CD14-positive monocyte (primary cell): ENCODE results near the gene UTP11. TPM values are rescaled to one million over a fixed set of nuclear protein-coding genes. Genes with fewer than 3 reads are reported as not detected.

Experiments used
- DNase-seq, 3 donors: peaks; one replicate each; pipeline ENCODE4 v3.0.0-alpha.2; 2011 to 2022
- H2AFZ ChIP-seq: 2 replicates; pipeline ENCODE4 v1.6.0; 2012; ENCODE audit warnings: mild to moderate bottlenecking, low read depth, low read length, inconsistent platforms; ENCODE audit not compliant: insufficient read depth, poor library complexity, severe bottlenecking
- H3K27ac ChIP-seq, 2 donors: 1 replicate in 1 of 2; 2 replicates in 1 of 2; pipeline ENCODE4 v1.5.1; 2012 to 2013; ENCODE audit warnings: low read length in 2 of 2, control low read depth in 1 of 2, inconsistent platforms in 1 of 2, low read depth in 1 of 2, mild to moderate bottlenecking in 1 of 2
- H3K27me3 ChIP-seq, 2 donors: one replicate each; pipeline versions ENCODE4 v1.6.0 to v1.6.1; 2011 to 2013; ENCODE audit warnings: low read length in 2 of 2; ENCODE audit not compliant: control insufficient read depth in 2 of 2, insufficient read depth in 2 of 2
- H3K36me3 ChIP-seq, 2 donors: replicated peaks in 1 of 2; 1 replicate in 1 of 2; 2 replicates in 1 of 2; pipeline versions ENCODE4 v1.5.1 to v1.6.1; 2012 to 2013; ENCODE audit warnings: low read length in 2 of 2, control low read depth in 1 of 2, inconsistent platforms in 1 of 2, mild to moderate bottlenecking in 1 of 2; ENCODE audit not compliant: insufficient read depth in 2 of 2, control insufficient read depth in 1 of 2
- H3K4me1 ChIP-seq, 2 donors: 1 replicate in 1 of 2; 2 replicates in 1 of 2; pipeline versions ENCODE4 v1.5.1 to v1.6.1; 2012 to 2013; ENCODE audit warnings: low read length in 2 of 2, control low read depth in 1 of 2, inconsistent platforms in 1 of 2, mild to moderate bottlenecking in 1 of 2, moderate library complexity in 1 of 2; ENCODE audit not compliant: insufficient read depth in 2 of 2, control insufficient read depth in 1 of 2
- H3K4me2 ChIP-seq: replicated peaks from 2 replicates; pipeline ENCODE3; 2012; ENCODE audit warnings: low read length, moderate library complexity, mild to moderate bottlenecking; ENCODE audit not compliant: poor library complexity, severe bottlenecking; ENCODE audit errors: extremely low read depth
- H3K4me3 ChIP-seq, 3 experiments: fragments of 200-600 bp in 1 of 3; sonication (generic) in 1 of 3; replicated peaks in 1 of 3; 1 replicate in 2 of 3; 2 replicates in 1 of 3; pipeline ENCODE4 v1.5.1; 2011 to 2013; ENCODE audit warnings: low read length in 3 of 3, mild to moderate bottlenecking in 3 of 3, control low read depth in 2 of 3, low read depth in 2 of 3, inconsistent platforms in 1 of 3, moderate library complexity in 1 of 3
- H3K79me2 ChIP-seq: 2 replicates; pipeline ENCODE4 v1.6.0; 2012; ENCODE audit warnings: mild to moderate bottlenecking, control low read depth, inconsistent platforms, low read length, moderate library complexity; ENCODE audit not compliant: insufficient read depth
- H3K9ac ChIP-seq: 2 replicates; pipeline ENCODE4 v1.6.0; 2017; ENCODE audit warnings: low read length, mild to moderate bottlenecking; ENCODE audit not compliant: insufficient read depth, poor library complexity, severe bottlenecking
- H3K9me3 ChIP-seq, 2 donors: replicated peaks in 1 of 2; 1 replicate in 1 of 2; 2 replicates in 1 of 2; pipeline versions ENCODE4 v1.5.1 to v1.6.1; 2012 to 2013; ENCODE audit warnings: low read length in 2 of 2, control low read depth in 1 of 2; ENCODE audit not compliant: control insufficient read depth in 1 of 2, insufficient read depth in 1 of 2
- H4K20me1 ChIP-seq: 2 replicates; pipeline ENCODE4 v1.6.0; 2012; ENCODE audit warnings: mild to moderate bottlenecking, low read length, control low read depth, moderate library complexity; ENCODE audit not compliant: insufficient read depth
- H3K27ac Mint-ChIP-seq, 7 donors: one replicate each; pipeline ENCODE4 v1.8.0; 2020; ENCODE audit warnings: mild to moderate bottlenecking in 7 of 7, mixed read lengths in 7 of 7, moderate library complexity in 6 of 7, inconsistent platforms in 2 of 7
- H3K27me3 Mint-ChIP-seq, 3 donors: one replicate each; pipeline ENCODE4 v1.8.0; 2021 to 2022; ENCODE audit warnings: low read depth in 3 of 3, mild to moderate bottlenecking in 3 of 3, mixed read lengths in 3 of 3, moderate library complexity in 3 of 3, inconsistent platforms in 1 of 3
- H3K36me3 Mint-ChIP-seq, 2 donors: one replicate each; pipeline ENCODE4 v1.8.0; 2020; ENCODE audit warnings: mixed read lengths in 2 of 2, inconsistent platforms in 1 of 2, mild to moderate bottlenecking in 1 of 2
- H3K4me1 Mint-ChIP-seq: one replicate; pipeline ENCODE4 v1.8.0; 2020; ENCODE audit warnings: mild to moderate bottlenecking, mixed read lengths
- H3K4me3 Mint-ChIP-seq, 2 donors: one replicate each; pipeline ENCODE4 v1.8.0; 2020; ENCODE audit warnings: mild to moderate bottlenecking in 2 of 2, mixed read lengths in 2 of 2, moderate library complexity in 1 of 2
- H3K9me3 Mint-ChIP-seq, 7 donors: one replicate each; pipeline ENCODE4 v1.8.0; 2020 to 2022; ENCODE audit warnings: mixed read lengths in 7 of 7, mild to moderate bottlenecking in 6 of 7, moderate library complexity in 6 of 7, inconsistent platforms in 2 of 7
- WGBS: methylation state at CpG from one replicate; pipeline ENCODE4 v1.1.5; 2013; ENCODE audit warnings: missing lambda C conversion rate; ENCODE audit not compliant: insufficient coverage; 5-methylcytosine and 5-hydroxymethylcytosine counted together
- intact Hi-C, 2 donors: fragments of 100-400 bp; cut with micrococcal nuclease; formaldehyde crosslinking; loops; one replicate each; pipeline versions ENCODE4 v1.15.0 to v1.15.1; 2023
- polyA plus RNA-seq, 3 donors: library from polyadenylated mRNA; depleted of rRNA in 1 of 3; unstranded in 2 of 3; stranded (reverse) in 1 of 3; fragments of 300-500 nt in 2 of 3; fragments of >200 nt in 1 of 3; fragmentation: Illumina TruSeq in 2 of 3; gene quantifications; 1 replicate in 2 of 3; 2 replicates in 1 of 3; pipeline ENCODE4 v1.2.3, GENCODE V29; 2012 to 2021
- TF ChIP-seq, protein P1 (sequence below): fragments of 200-600 bp; IDR thresholded peaks from one replicate; pipeline ENCODE4 v1.8.0; 2022; ENCODE audit warnings: antibody characterized with exemption, mild to moderate bottlenecking

The UTP11 gene
- polyA plus RNA-seq, 3 donors = 10.9 to 26.0 (median 20.5) TPM

DNA sequence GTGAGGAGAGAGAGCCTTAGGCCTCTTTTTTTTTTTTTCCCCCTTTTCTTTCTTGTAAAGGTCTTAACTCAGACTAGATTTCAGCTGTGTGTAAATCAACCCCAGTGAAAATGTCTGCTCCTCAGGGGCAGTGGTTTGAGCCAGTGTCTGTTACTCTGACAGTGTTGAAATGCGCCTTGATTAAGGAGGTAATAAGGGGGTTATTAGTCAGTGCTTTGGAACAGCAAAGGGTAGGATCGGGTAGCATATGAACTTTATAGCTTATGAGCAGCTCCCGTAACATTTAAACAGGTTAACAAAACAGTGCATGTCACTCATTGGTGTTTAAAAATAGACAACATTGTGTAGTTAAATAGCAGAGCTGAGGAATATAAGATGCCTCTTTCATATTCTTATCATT is 10.3 kb downstream of the UTP11 start:
- H2AFZ ChIP-seq = no peak overlapping the region
- H3K4me1 Mint-ChIP-seq = peaks cover 11% of the 10 kb centered on the region
- 90% methylated on average over 2 of the region's 3 CpGs for WGBS
- no peaks in the 10 kb centered on the region for H4K20me1 ChIP-seq
- H3K9me3 ChIP-seq = no peaks in the 10 kb centered on the region
- no peak overlapping the region for H3K9ac ChIP-seq
- no peaks in the 10 kb centered on the region for H3K27me3 Mint-ChIP-seq
- no peaks in the 10 kb centered on the region for H3K27me3 ChIP-seq
- peaks cover 72 to 94% of the 10 kb centered on the region in 2 donors for H3K36me3 Mint-ChIP-seq
- no peak overlapping the region for H3K27ac Mint-ChIP-seq
- intact Hi-C loops = loop anchor here (5.0 to 10.0 kb wide), 2 partner anchors 41 to 812 kb away; no protein-coding TSS in a partner anchor
- TF ChIP-seq, protein P1, sequence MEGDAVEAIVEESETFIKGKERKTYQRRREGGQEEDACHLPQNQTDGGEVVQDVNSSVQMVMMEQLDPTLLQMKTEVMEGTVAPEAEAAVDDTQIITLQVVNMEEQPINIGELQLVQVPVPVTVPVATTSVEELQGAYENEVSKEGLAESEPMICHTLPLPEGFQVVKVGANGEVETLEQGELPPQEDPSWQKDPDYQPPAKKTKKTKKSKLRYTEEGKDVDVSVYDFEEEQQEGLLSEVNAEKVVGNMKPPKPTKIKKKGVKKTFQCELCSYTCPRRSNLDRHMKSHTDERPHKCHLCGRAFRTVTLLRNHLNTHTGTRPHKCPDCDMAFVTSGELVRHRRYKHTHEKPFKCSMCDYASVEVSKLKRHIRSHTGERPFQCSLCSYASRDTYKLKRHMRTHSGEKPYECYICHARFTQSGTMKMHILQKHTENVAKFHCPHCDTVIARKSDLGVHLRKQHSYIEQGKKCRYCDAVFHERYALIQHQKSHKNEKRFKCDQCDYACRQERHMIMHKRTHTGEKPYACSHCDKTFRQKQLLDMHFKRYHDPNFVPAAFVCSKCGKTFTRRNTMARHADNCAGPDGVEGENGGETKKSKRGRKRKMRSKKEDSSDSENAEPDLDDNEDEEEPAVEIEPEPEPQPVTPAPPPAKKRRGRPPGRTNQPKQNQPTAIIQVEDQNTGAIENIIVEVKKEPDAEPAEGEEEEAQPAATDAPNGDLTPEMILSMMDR = no peak
- peaks cover 1% of the 10 kb centered on the region for H3K79me2 ChIP-seq
- H3K27ac ChIP-seq = no peak overlapping the region
- H3K4me3 ChIP-seq = no peak overlapping the region
- no peak for DNase-seq
- H3K36me3 ChIP-seq = peaks cover 75 to 88% of the 10 kb centered on the region in 2 donors
- no peaks in the 10 kb centered on the region for H3K4me1 ChIP-seq
- peaks cover 0 to 2% (median 0%) of the 10 kb centered on the region in 7 donors for H3K9me3 Mint-ChIP-seq
- H3K4me3 Mint-ChIP-seq = no peak overlapping the region
- H3K4me2 ChIP-seq = no peak overlapping the region

- Histone ChIP-seq H3K4me1 (peaks cover 9 to 11% of the 10 kb centered on the region in 2 donors), H3K79me2 (no peaks in the 10 kb centered on the region), H3K27ac (no peak overlapping the region), H3K4me3 (no peak overlapping the region), H3K27me3 (no peaks in the 10 kb centered on the region), H2AFZ (no peak overlapping the region), H3K9me3 (no peaks in the 10 kb centered on the region), H3K9ac (no peak overlapping the region), H3K36me3 (peaks cover 54 to 65% of the 10 kb centered on the region in 2 donors), H4K20me1 (no peaks in the 10 kb centered on the region), H3K4me2 (no peak overlapping the region)
- no peak overlapping the region for H3K27ac Mint-ChIP-seq
- peaks cover 50 to 70% of the 10 kb centered on the region in 2 donors for H3K36me3 Mint-ChIP-seq
- intact Hi-C loops = loop anchor here in 1 of 2 donors (10.0 kb wide), 1 partner anchor 810 kb away; no protein-coding TSS in a partner anchor
- no peaks in the 10 kb centered on the region for H3K9me3 Mint-ChIP-seq
- H3K27me3 Mint-ChIP-seq = peaks cover 2 to 4% (median 3%) of the 10 kb centered on the region in 3 donors
- no CpG with 5 or more reads among the region's 2 CpGs for WGBS
- TF ChIP-seq, protein P1 = no peak
- peaks cover 24% of the 10 kb centered on the region for H3K4me1 Mint-ChIP-seq
- DNase-seq = no peak
- H3K4me3 Mint-ChIP-seq = no peak overlapping the region
These were observed 12.7 kb downstream of the UTP11 start for GRCh38 chr1:38025233-38025632.
